Endothelial cell of umbilical vein (primary cell): ENCODE data around the gene CBFA2T3. TPM values are rescaled to one million over a fixed set of nuclear protein-coding genes. Genes with fewer than 3 reads are reported as not detected.

ENCODE experiments used
- BruUV-seq: library from RNA; stranded (reverse); fragments of 400-500 nt; replicated peaks from 2 replicates; lab custom pipeline; 2021; lab: Mats Ljungman, UMichigan
- CTCF ChIA-PET: fragments of 300-600, 350-600 bp; sonication (Branson Sonifier 250); formaldehyde crosslinking; loops from one replicate; lab custom pipeline; 2021; ENCODE audit warnings: antibody characterized with exemption, inconsistent platforms; lab: Charles Lee
- POLR2A ChIA-PET: fragments of 300-600, 350-600 bp; sonication (Branson Sonifier 250); formaldehyde crosslinking; loops from one replicate; lab custom pipeline; 2021; ENCODE audit warnings: antibody characterized with exemption, inconsistent platforms; lab: Charles Lee
- DNase-seq: peaks from one replicate; pipeline ENCODE4 v3.0.0-alpha.2; 2011; ENCODE audit warnings: low read depth, low spot score
- FAIRE-seq: peaks from 2 replicates; lab custom pipeline; 2011; peaks lifted over from hg19 to GRCh38; lab: Jason Lieb, UNC
- H2AFZ ChIP-seq: 2 replicates; pipeline ENCODE4 v1.6.0; 2012; ENCODE audit warnings: low read depth, low read length, control low read depth, inconsistent platforms
- H3K27ac ChIP-seq: 2 replicates; pipeline ENCODE4 v1.5.1; 2011; ENCODE audit warnings: low read depth, mild to moderate bottlenecking, control low read depth, low read length, moderate library complexity; ENCODE audit not compliant: insufficient read depth
- H3K27me3 ChIP-seq, 2 experiments: 2 replicates each; pipeline versions ENCODE4 v1.6.0 to v1.6.1; 2011; ENCODE audit warnings: low read length in 2 of 2, mixed read lengths in 1 of 2; ENCODE audit not compliant: control insufficient read depth in 2 of 2, insufficient read depth in 2 of 2
- H3K36me3 ChIP-seq, 2 experiments: 2 replicates in 1 of 2; 3 replicates in 1 of 2; pipeline ENCODE4 v1.5.1; 2011; ENCODE audit warnings: low read length in 2 of 2, mild to moderate bottlenecking in 1 of 2, moderate library complexity in 1 of 2; ENCODE audit not compliant: control insufficient read depth in 2 of 2, insufficient read depth in 2 of 2; ENCODE audit errors: extremely low read depth in 1 of 2
- H3K4me1 ChIP-seq: 3 replicates; pipeline ENCODE4 v1.5.1; 2011; ENCODE audit warnings: mild to moderate bottlenecking, low read length; ENCODE audit not compliant: control insufficient read depth, insufficient read depth; ENCODE audit errors: extremely low read depth
- H3K4me2 ChIP-seq: 2 replicates; pipeline ENCODE4 v1.6.1; 2011; ENCODE audit warnings: low read length, control low read depth, mixed read lengths; ENCODE audit not compliant: insufficient read depth
- H3K4me3 ChIP-seq, 3 experiments: fragments of 200-600 bp in 1 of 3; sonication (generic), shearing (Covaris generic) in 1 of 3; replicated peaks in 1 of 3; 2 replicates each; pipeline ENCODE4 v1.5.1; 2011 to 2016; ENCODE audit warnings: control low read depth in 3 of 3, low read length in 3 of 3, mild to moderate bottlenecking in 2 of 3, inconsistent platforms in 1 of 3, low read depth in 1 of 3, moderate library complexity in 1 of 3; ENCODE audit not compliant: insufficient read depth in 1 of 3
- H3K79me2 ChIP-seq: 2 replicates; pipeline ENCODE4 v1.6.0; 2012; ENCODE audit warnings: low read length, inconsistent platforms; ENCODE audit not compliant: control insufficient read depth, insufficient read depth
- H3K9ac ChIP-seq: replicated peaks from 2 replicates; pipeline ENCODE3; 2011; ENCODE audit warnings: low read length, control low read depth; ENCODE audit not compliant: insufficient read depth; ENCODE audit errors: extremely low read depth
- H3K9me1 ChIP-seq: replicated peaks from 3 replicates; pipeline ENCODE4 v1.6.0; 2011; ENCODE audit warnings: mild to moderate bottlenecking, low read length; ENCODE audit not compliant: control insufficient read depth, insufficient read depth; ENCODE audit errors: extremely low read depth
- H3K9me3 ChIP-seq: replicated peaks from 2 replicates; pipeline ENCODE4 v1.5.1; 2012; ENCODE audit warnings: low read length, inconsistent platforms; ENCODE audit not compliant: control insufficient read depth, insufficient read depth
- H4K20me1 ChIP-seq: replicated peaks from 2 replicates; pipeline ENCODE3; 2011; ENCODE audit warnings: mild to moderate bottlenecking, low read length; ENCODE audit not compliant: control insufficient read depth, insufficient read depth; ENCODE audit errors: extremely low read depth
- EZH2 ChIP-seq: IDR thresholded peaks from 2 replicates; pipeline ENCODE4 v1.6.1; 2012; ENCODE audit warnings: borderline replicate concordance, low read depth, mild to moderate bottlenecking, moderate library complexity, low read length, inconsistent platforms; ENCODE audit not compliant: severe bottlenecking
- FOS ChIP-seq: IDR thresholded peaks from 2 replicates; pipeline ENCODE4 v1.6.1; 2011; ENCODE audit warnings: mild to moderate bottlenecking, low read length, moderate library complexity, borderline replicate concordance; ENCODE audit not compliant: insufficient read depth
- GATA2 ChIP-seq: IDR thresholded peaks from 2 replicates; pipeline ENCODE4 v1.7.0; 2011; ENCODE audit warnings: low read depth, mild to moderate bottlenecking, moderate library complexity, mixed read lengths, low read length; ENCODE audit not compliant: insufficient read length, insufficient read depth
- JUN ChIP-seq: IDR thresholded peaks from 2 replicates; pipeline ENCODE4 v1.6.1; 2011; ENCODE audit warnings: borderline replicate concordance, low read depth; ENCODE audit not compliant: insufficient read length, insufficient read depth
- MAX ChIP-seq: IDR thresholded peaks from 2 replicates; pipeline ENCODE4 v1.6.1; 2011; ENCODE audit not compliant: insufficient read depth, insufficient read length
- MYC ChIP-seq: IDR thresholded peaks from one replicate; pipeline ENCODE4 v1.6.1; 2011; ENCODE audit warnings: mild to moderate bottlenecking, low read depth, low read length
- POLR2A ChIP-seq: IDR thresholded peaks from 2 replicates; pipeline ENCODE4 v1.6.1; 2012; ENCODE audit warnings: low read depth, mild to moderate bottlenecking, control low read depth, low read length
- POLR2AphosphoS5 ChIP-seq: IDR thresholded peaks from 2 replicates; pipeline ENCODE4 v1.6.1; 2012; ENCODE audit warnings: low read depth, mild to moderate bottlenecking, control low read depth, low read length, moderate library complexity; ENCODE audit not compliant: insufficient read depth
- dilution Hi-C: fragments of 300-500 bp; cut with MboI; formaldehyde crosslinking; loops from one replicate; pipeline ENCODE4 v1.15.0; 2019; ENCODE audit warnings: low sequenced_read_pairs; ENCODE audit not compliant: extremely low pct_ligation_motif_present
- intact Hi-C: fragments of 100-400 bp; cut with micrococcal nuclease; formaldehyde crosslinking; loops from one replicate; pipeline ENCODE4 v1.10.0; 2022
- polyA plus RNA-seq, 4 experiments: library from polyadenylated mRNA; depleted of rRNA in 3 of 4; stranded (reverse) in 3 of 4; unstranded in 1 of 4; fragments of >200 nt; gene quantifications; 2 replicates each; pipeline versions ENCODE4 v1.2.1 to v1.2.3, GENCODE V29; 2011 to 2012; ENCODE audit warnings: missing spikeins in 1 of 4
- total RNA-seq: library from RNA; stranded (reverse); gene quantifications from 2 replicates; pipeline ENCODE4 v1.2.3, GENCODE V29; 2021
- TF ChIP-seq, protein P1 (sequence below), 2 donors: IDR thresholded peaks; 1 replicate in 1 of 2; 2 replicates in 1 of 2; pipeline ENCODE4 v1.5.1; 2011; ENCODE audit warnings: low read length in 2 of 2, mild to moderate bottlenecking in 2 of 2, moderate library complexity in 2 of 2, control low read depth in 1 of 2, inconsistent platforms in 1 of 2, low read depth in 1 of 2; ENCODE audit not compliant: insufficient read depth in 1 of 2; ENCODE audit errors: extremely low read depth in 1 of 2

Gene CBFA2T3
- total and polyA plus RNA-seq, 2 donors (not counting 3 experiments of a cell fraction or from before 2014, with no cell fraction given): not detected

DNA sequence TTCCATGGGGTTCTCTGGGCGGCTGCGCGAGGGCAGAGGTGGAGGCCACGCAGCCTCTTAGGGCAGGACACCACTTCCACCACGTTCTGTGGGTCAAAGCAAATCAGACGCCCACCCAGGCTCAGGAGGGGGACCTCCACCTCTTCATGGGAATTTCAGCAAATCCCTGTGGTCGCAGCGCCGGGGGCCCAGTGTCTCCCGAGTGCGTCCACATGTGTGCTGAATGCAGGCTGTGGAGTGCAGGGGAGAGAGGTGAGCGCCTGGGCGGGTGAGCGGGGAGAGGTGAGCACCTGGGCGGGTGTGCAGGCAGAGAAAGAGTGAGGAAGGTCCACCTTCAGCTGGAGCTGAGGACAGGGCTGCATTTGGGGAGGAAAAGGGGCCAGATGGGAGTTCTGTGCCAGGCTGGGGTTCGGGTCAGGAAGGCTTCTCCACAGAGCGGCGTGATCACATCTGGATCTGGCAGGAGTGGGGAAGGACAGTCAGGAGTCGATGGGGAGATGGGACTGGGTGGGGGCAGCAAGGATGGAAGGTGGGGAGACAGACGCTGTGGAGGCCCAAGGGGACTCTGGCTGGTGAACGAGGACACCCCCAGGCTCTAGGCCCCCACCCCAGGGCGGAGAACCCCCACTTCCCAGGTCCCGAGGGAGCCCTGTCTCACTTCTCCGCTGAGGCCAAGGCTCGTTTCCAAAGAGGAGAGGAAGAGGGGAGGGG lies 36.8 kb upstream of the CBFA2T3 start:
- FAIRE-seq: no peak
- dilution Hi-C loops: no loop called here
- CTCF ChIA-PET: no interaction called here

More for the DNA sequence above, 36.8 kb upstream of the CBFA2T3 start:
- no peaks in the 10 kb centered on the region for H3K27me3 ChIP-seq
- intact Hi-C loops: no loop called here
- no peak overlapping the region for H3K4me3 ChIP-seq
- no peak overlapping the region for H3K9ac ChIP-seq
- H3K9me3 ChIP-seq: no peaks in the 10 kb centered on the region
- no peaks in the 10 kb centered on the region for H3K4me1 ChIP-seq
- H3K9me1 ChIP-seq: no peaks in the 10 kb centered on the region
- no peak overlapping the region for H3K4me2 ChIP-seq
- POLR2A ChIA-PET: no interaction called here
- no peak overlapping the region for H2AFZ ChIP-seq
- no peak for DNase-seq
- TF ChIP-seq JUN (no peak), MAX (no peak), MYC (no peak), FOS (no peak), EZH2 (no peak), POLR2AphosphoS5 (no peak), POLR2A (no peak), GATA2 (no peak)
- TF ChIP-seq, protein P1, sequence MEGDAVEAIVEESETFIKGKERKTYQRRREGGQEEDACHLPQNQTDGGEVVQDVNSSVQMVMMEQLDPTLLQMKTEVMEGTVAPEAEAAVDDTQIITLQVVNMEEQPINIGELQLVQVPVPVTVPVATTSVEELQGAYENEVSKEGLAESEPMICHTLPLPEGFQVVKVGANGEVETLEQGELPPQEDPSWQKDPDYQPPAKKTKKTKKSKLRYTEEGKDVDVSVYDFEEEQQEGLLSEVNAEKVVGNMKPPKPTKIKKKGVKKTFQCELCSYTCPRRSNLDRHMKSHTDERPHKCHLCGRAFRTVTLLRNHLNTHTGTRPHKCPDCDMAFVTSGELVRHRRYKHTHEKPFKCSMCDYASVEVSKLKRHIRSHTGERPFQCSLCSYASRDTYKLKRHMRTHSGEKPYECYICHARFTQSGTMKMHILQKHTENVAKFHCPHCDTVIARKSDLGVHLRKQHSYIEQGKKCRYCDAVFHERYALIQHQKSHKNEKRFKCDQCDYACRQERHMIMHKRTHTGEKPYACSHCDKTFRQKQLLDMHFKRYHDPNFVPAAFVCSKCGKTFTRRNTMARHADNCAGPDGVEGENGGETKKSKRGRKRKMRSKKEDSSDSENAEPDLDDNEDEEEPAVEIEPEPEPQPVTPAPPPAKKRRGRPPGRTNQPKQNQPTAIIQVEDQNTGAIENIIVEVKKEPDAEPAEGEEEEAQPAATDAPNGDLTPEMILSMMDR (IDR thresholded peaks at IDR 0.05; ENCODE audit: extremely low read depth in 1 of 2, insufficient read depth in 1 of 2, low read depth in 1 of 2, low read length in 2 of 2): no peak
- no peaks in the 10 kb centered on the region for H3K79me2 ChIP-seq
- no TSS peak for BruUV-seq
- H4K20me1 ChIP-seq: no peaks in the 10 kb centered on the region
- H3K36me3 ChIP-seq: no peaks in the 10 kb centered on the region
- no peak overlapping the region for H3K27ac ChIP-seq
